GM19239 (cell line): ENCODE measurements around the gene STK38.

Experiments
- DNase-seq: peaks from one replicate; pipeline ENCODE4 v3.0.0; 2011; ENCODE audit warnings: low spot score; ENCODE audit not compliant: insufficient read length
- FAIRE-seq: peaks from 2 replicates; lab custom pipeline; 2011; peaks lifted over from hg19 to GRCh38; lab: Jason Lieb, UNC

The STK38 gene

GRCh38 chr6:36444470-36444869 lies 102.8 kb downstream of the STK38 start:
- FAIRE-seq = no peak
- no peak for DNase-seq
